K562 (cell line): ENCODE data around the gene EMID1. TPM values are rescaled to one million over a fixed set of nuclear protein-coding genes. Genes with fewer than 3 reads are reported as not detected.

ENCODE experiments used
- BCOR ChIP-seq: fragments of 450-650 bp; IDR thresholded peaks from 2 replicates; pipeline ENCODE4 v1.6.1; 2016
- CREBBP ChIP-seq: IDR thresholded peaks from one replicate; pipeline ENCODE4 v1.6.1; 2012; ENCODE audit warnings: low read depth, mild to moderate bottlenecking, control low read depth, inconsistent platforms, low read length
- CXXC5 ChIP-seq: fragments of 250-450 bp; sonication (Bioruptor Pico); IDR thresholded peaks from 2 replicates; pipeline ENCODE4 v1.8.0; 2022; ENCODE audit warnings: inconsistent platforms, mild to moderate bottlenecking, moderate library complexity
- FOXK1 ChIP-seq: sonication (generic); formaldehyde crosslinking; IDR thresholded peaks from 2 replicates; pipeline ENCODE4 v1.8.0; 2022; ENCODE audit warnings: missing genetic modification reagents, mild to moderate bottlenecking, borderline replicate concordance
- GATAD2A ChIP-seq: fragments of 450-650 bp; IDR thresholded peaks from 2 replicates; pipeline ENCODE4 v1.6.1; 2017
- HMG20A ChIP-seq: fragments of 450-650 bp; formaldehyde crosslinking; conservative IDR thresholded peaks from 2 replicates; pipeline ENCODE4 v1.4.0; 2020; ENCODE audit warnings: mild to moderate bottlenecking, mixed read lengths
- NCOA6 ChIP-seq: fragments of 450-650 bp; IDR thresholded peaks from 2 replicates; pipeline ENCODE4 v1.6.1; 2017; ENCODE audit warnings: mild to moderate bottlenecking
- NFYB ChIP-seq: IDR thresholded peaks from 2 replicates; pipeline ENCODE4 v1.6.1; 2011; ENCODE audit warnings: mild to moderate bottlenecking, moderate library complexity; ENCODE audit not compliant: insufficient read length; ENCODE audit errors: extremely low read depth
- PHF20 ChIP-seq: fragments of 450-650 bp; IDR thresholded peaks from 2 replicates; pipeline ENCODE4 v1.6.1; 2018; ENCODE audit not compliant: partially characterized antibody
- PML ChIP-seq: IDR thresholded peaks from 2 replicates; pipeline ENCODE4 v1.6.1; 2012; ENCODE audit warnings: low read length, inconsistent platforms
- RBBP5 ChIP-seq: fragments of 200-600 bp; sonication (generic); IDR thresholded peaks from 2 replicates; pipeline ENCODE4 v1.6.1; 2012; ENCODE audit warnings: borderline replicate concordance, mild to moderate bottlenecking, low read length, control low read depth, inconsistent platforms; ENCODE audit not compliant: insufficient read depth, poor library complexity, severe bottlenecking
- RFX1 ChIP-seq: fragments of 450-650 bp; IDR thresholded peaks from 2 replicates; pipeline ENCODE4 v1.6.1; 2016; ENCODE audit warnings: mild to moderate bottlenecking, moderate library complexity
- SLC30A9 ChIP-seq: fragments of 250-450 bp; sonication (Bioruptor Pico); IDR thresholded peaks from 2 replicates; pipeline ENCODE4 v1.8.0; 2022; ENCODE audit warnings: mild to moderate bottlenecking, moderate library complexity
- TAF1 ChIP-seq: IDR thresholded peaks from 2 replicates; pipeline ENCODE4 v1.6.1; 2011; ENCODE audit warnings: mild to moderate bottlenecking, low read length, moderate library complexity; ENCODE audit not compliant: insufficient read depth, control insufficient read depth, severe bottlenecking; ENCODE audit errors: extremely low read depth
- ZKSCAN1 ChIP-seq: fragments of 150-350 bp; IDR thresholded peaks from 2 replicates; pipeline ENCODE4 v1.6.1; 2016; ENCODE audit warnings: low read depth, low read length
- polyA plus RNA-seq, 8 experiments: library from polyadenylated mRNA; depleted of rRNA in 4 of 8; stranded (reverse) in 5 of 8; unstranded in 3 of 8; fragments of >200 nt; fragmentation: Nextera tagmentation in 2 of 8; fragmentation: Illumina TruSeq in 1 of 8; extraction: Ambion mirVana in 2 of 8; extraction: Trizol in 1 of 8; gene quantifications; 2 replicates each; pipeline versions ENCODE4 v1.2.1 to v1.2.3, GENCODE V29; 2011 to 2014; ENCODE audit warnings: inconsistent platforms in 1 of 8, missing spikeins in 1 of 8
- total RNA-seq, 7 experiments: library from RNA; depleted of rRNA in 6 of 7; stranded (reverse); fragments of >200 nt in 6 of 7; fragmentation: Illumina TruSeq in 2 of 7; extraction: Trizol in 2 of 7; gene quantifications; 2 replicates each; pipeline versions ENCODE4 v1.2.1 to v1.2.3, GENCODE V29; 2011 to 2021; ENCODE audit warnings: low replicate concordance in 1 of 7
- TF ChIP-seq, protein P1 (sequence below), 3 experiments: fragments of 200-800 bp in 1 of 3; fragments of 250-450 bp in 1 of 3; fragments of 450-650 bp in 1 of 3; sonication (Bioruptor Pico) in 1 of 3; sonication (Bioruptor generic) in 1 of 3; formaldehyde crosslinking in 1 of 3; IDR thresholded peaks; 2 replicates each; pipeline versions ENCODE4 v1.6.1 to v1.8.0; 2016 to 2022; ENCODE audit warnings: mild to moderate bottlenecking in 2 of 3, missing genetic modification characterization in 2 of 3, missing compliant biosample characterization in 1 of 3, moderate library complexity in 1 of 3
- TF ChIP-seq, protein P2 (sequence below): fragments of 450-650 bp; IDR thresholded peaks from one replicate; pipeline ENCODE4 v1.6.1; 2018; ENCODE audit warnings: mild to moderate bottlenecking, moderate library complexity; ENCODE audit not compliant: partially characterized antibody
- TF ChIP-seq, protein P3 (sequence below), 2 experiments: fragments of 150-350 bp in 1 of 2; IDR thresholded peaks; 2 replicates each; pipeline ENCODE4 v1.6.1; 2012 to 2016; ENCODE audit warnings: low read depth in 2 of 2, low read length in 2 of 2, mild to moderate bottlenecking in 1 of 2, moderate library complexity in 1 of 2

EMID1 gene
- total and polyA plus RNA-seq, 9 of the 15 experiments (the other 6 are each of a cell fraction or from before 2014, with no cell fraction given): 0.15 to 7.2 (median 2.7) TPM

DNA sequence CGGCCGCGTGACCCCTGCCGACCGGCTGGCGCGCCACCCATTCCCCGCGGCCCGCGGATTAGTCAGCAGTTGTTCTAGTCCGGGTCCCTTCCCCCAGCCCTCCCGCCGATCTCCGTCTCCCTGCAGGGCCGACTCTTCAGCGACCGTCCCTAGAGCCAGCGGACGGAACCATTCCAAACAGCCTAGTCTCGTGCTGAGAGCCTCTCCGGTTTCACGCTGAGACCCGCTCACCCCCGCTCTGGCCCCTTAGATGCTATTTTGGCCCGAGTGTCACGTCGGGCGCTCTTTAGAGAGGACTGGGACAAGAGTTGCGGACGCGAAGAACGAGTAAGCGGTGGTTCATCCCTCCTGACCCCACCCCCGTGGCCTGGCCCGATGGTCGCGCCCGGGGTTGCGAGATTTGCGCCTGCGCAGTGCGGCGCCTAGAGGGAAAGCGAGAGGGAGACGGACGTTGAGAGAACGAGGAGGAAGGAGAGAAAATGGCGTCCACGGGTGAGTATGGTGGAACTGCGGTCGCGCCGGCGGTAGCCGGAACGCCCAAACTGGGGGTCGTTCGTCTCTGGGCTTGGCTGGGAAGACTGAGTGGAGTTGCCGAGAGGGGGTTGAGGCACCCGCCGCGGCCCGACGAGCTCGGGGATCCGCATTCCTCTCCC lies 62.3 kb downstream of the EMID1 start, which contains the start of the genes EWSR1 and RHBDD3 (continued):
- TF ChIP-seq BCOR: no peak
- TF ChIP-seq CREBBP: no peak
- TF ChIP-seq TAF1: peak; percentile 62
- no peak for TF ChIP-seq PHF20
- no peak; the same call in 1 of the 2 replicates for TF ChIP-seq ZKSCAN1
- TF ChIP-seq, protein P1, sequence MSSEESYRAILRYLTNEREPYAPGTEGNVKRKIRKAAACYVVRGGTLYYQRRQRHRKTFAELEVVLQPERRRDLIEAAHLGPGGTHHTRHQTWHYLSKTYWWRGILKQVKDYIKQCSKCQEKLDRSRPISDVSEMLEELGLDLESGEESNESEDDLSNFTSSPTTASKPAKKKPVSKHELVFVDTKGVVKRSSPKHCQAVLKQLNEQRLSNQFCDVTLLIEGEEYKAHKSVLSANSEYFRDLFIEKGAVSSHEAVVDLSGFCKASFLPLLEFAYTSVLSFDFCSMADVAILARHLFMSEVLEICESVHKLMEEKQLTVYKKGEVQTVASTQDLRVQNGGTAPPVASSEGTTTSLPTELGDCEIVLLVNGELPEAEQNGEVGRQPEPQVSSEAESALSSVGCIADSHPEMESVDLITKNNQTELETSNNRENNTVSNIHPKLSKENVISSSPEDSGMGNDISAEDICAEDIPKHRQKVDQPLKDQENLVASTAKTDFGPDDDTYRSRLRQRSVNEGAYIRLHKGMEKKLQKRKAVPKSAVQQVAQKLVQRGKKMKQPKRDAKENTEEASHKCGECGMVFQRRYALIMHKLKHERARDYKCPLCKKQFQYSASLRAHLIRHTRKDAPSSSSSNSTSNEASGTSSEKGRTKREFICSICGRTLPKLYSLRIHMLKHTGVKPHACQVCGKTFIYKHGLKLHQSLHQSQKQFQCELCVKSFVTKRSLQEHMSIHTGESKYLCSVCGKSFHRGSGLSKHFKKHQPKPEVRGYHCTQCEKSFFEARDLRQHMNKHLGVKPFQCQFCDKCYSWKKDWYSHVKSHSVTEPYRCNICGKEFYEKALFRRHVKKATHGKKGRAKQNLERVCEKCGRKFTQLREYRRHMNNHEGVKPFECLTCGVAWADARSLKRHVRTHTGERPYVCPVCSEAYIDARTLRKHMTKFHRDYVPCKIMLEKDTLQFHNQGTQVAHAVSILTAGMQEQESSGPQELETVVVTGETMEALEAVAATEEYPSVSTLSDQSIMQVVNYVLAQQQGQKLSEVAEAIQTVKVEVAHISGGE (CRISPR knock-in tag; IDR thresholded peaks at IDR 0.05): 0 out of 6 replicates have a peak, but pooled peaks of 1 of the 3 experiments have one; percentile 26
- peak; percentile 63 for TF ChIP-seq RBBP5
- peak; percentile 47; the same call in 1 of the 2 replicates for TF ChIP-seq PML
- no peak for TF ChIP-seq NFYB
- peak; percentile 56 for TF ChIP-seq CXXC5 (CRISPR knock-in tag)
- TF ChIP-seq, protein P2, sequence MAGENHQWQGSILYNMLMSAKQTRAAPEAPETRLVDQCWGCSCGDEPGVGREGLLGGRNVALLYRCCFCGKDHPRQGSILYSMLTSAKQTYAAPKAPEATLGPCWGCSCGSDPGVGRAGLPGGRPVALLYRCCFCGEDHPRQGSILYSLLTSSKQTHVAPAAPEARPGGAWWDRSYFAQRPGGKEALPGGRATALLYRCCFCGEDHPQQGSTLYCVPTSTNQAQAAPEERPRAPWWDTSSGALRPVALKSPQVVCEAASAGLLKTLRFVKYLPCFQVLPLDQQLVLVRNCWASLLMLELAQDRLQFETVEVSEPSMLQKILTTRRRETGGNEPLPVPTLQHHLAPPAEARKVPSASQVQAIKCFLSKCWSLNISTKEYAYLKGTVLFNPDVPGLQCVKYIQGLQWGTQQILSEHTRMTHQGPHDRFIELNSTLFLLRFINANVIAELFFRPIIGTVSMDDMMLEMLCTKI: no peak
- no peak for TF ChIP-seq SLC30A9
- no peak for TF ChIP-seq FOXK1 (CRISPR knock-in tag)
- TF ChIP-seq GATAD2A: no peak
- TF ChIP-seq NCOA6: no peak
- TF ChIP-seq, protein P3, sequence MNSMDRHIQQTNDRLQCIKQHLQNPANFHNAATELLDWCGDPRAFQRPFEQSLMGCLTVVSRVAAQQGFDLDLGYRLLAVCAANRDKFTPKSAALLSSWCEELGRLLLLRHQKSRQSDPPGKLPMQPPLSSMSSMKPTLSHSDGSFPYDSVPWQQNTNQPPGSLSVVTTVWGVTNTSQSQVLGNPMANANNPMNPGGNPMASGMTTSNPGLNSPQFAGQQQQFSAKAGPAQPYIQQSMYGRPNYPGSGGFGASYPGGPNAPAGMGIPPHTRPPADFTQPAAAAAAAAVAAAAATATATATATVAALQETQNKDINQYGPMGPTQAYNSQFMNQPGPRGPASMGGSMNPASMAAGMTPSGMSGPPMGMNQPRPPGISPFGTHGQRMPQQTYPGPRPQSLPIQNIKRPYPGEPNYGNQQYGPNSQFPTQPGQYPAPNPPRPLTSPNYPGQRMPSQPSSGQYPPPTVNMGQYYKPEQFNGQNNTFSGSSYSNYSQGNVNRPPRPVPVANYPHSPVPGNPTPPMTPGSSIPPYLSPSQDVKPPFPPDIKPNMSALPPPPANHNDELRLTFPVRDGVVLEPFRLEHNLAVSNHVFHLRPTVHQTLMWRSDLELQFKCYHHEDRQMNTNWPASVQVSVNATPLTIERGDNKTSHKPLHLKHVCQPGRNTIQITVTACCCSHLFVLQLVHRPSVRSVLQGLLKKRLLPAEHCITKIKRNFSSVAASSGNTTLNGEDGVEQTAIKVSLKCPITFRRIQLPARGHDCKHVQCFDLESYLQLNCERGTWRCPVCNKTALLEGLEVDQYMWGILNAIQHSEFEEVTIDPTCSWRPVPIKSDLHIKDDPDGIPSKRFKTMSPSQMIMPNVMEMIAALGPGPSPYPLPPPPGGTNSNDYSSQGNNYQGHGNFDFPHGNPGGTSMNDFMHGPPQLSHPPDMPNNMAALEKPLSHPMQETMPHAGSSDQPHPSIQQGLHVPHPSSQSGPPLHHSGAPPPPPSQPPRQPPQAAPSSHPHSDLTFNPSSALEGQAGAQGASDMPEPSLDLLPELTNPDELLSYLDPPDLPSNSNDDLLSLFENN (IDR thresholded peaks at IDR 0.05; ENCODE audit: low read depth in 2 of 2, low read length in 2 of 2): no peak
- TF ChIP-seq HMG20A (CRISPR knock-in tag): no peak
- TF ChIP-seq RFX1: no peak
